HepG2 (cell line): Measurements from ENCODE around the gene ZC3H4. TPM values are rescaled to one million over a fixed set of nuclear protein-coding genes. Genes with fewer than 3 reads are reported as not detected.

Experiments used
- ARID5B ChIP-seq: IDR thresholded peaks from 2 replicates; pipeline ENCODE4 v1.4.0; 2020; ENCODE audit warnings: mild to moderate bottlenecking, missing genetic modification reagents
- FOSL2 ChIP-seq: sonication (generic); formaldehyde crosslinking; IDR thresholded peaks from 2 replicates; pipeline ENCODE4 v1.4.0; 2020; ENCODE audit warnings: missing genetic modification reagents
- MNT ChIP-seq: fragments of 450-650 bp; IDR thresholded peaks from 2 replicates; pipeline ENCODE4 v1.6.1; 2016
- TFDP2 ChIP-seq: sonication (generic); formaldehyde crosslinking; IDR thresholded peaks from 2 replicates; pipeline ENCODE4 v1.4.0; 2020; ENCODE audit warnings: missing genetic modification reagents
- ZMYM2 ChIP-seq: sonication (generic); formaldehyde crosslinking; IDR thresholded peaks from 2 replicates; pipeline ENCODE4 v1.8.0; 2022; ENCODE audit warnings: mild to moderate bottlenecking, missing genetic modification reagents
- ZNF580 ChIP-seq: IDR thresholded peaks from 2 replicates; pipeline ENCODE4 v1.6.1; 2016; ENCODE audit warnings: low read depth, borderline replicate concordance
- polyA plus RNA-seq, 8 experiments: library from polyadenylated mRNA; depleted of rRNA in 3 of 8; stranded (reverse) in 7 of 8; unstranded in 1 of 8; fragments of >200 nt; fragmentation: Illumina TruSeq in 4 of 8; extraction: Trizol in 4 of 8; gene quantifications; 2 replicates each; pipeline versions ENCODE4 v1.2.1 to v1.2.3, GENCODE V29; 2011 to 2016; ENCODE audit warnings: low read depth in 4 of 8, missing spikeins in 1 of 8, mixed read lengths in 1 of 8; ENCODE audit not compliant: insufficient read depth in 1 of 8
- total RNA-seq, 5 experiments: library from RNA; depleted of rRNA; stranded (reverse); fragments of >200 nt; fragmentation: Illumina TruSeq; extraction: Trizol; gene quantifications; 2 replicates each; pipeline ENCODE4 v1.2.3, GENCODE V29; 2016; ENCODE audit warnings: low read depth in 1 of 5

The ZC3H4 gene
- total and polyA plus RNA-seq, 2 of the 13 experiments (the other 11 are each of a cell fraction or from before 2014, with no cell fraction given), result 1.8 to 10.7 TPM

- TF ChIP-seq ZMYM2 (CRISPR knock-in tag), result no peak
- TF ChIP-seq ARID5B (CRISPR knock-in tag), result no peak
- no peak for TF ChIP-seq ZNF580 (CRISPR knock-in tag)
- TF ChIP-seq TFDP2 (CRISPR knock-in tag), result no peak
- no peak for TF ChIP-seq MNT
- TF ChIP-seq FOSL2 (CRISPR knock-in tag), result no peak
These were observed 12.0 kb upstream of the ZC3H4 start (continued) for GRCh38 chr19:47125669-47125938.
